ENCODE measurements around the gene UTS2R.
A peak's percentile ranks its signal among the peaks of the same experiment; 100 is the strongest.

Gene UTS2R

GRCh38 chr17:82330322-82331239 lies 41.0 kb upstream of the UTS2R start:
- Histone ChIP-seq H3K36me3 (ENCODE audit: insufficient read depth) (no peaks in the 10 kb centered on the region), H3K27me3 (ENCODE audit: insufficient read depth, low read depth) (no peaks in the 10 kb centered on the region), H4K20me1 (ENCODE audit: insufficient read depth) (no peaks in the 10 kb centered on the region), H3K4me3 (IDR thresholded peaks at IDR 0.05; ENCODE audit: insufficient read depth, low read depth, low read length) (no peak overlapping the region), H2AFZ (ENCODE audit: low read depth) (peak overlapping the region; percentile 24; the same call in 1 of the 2 replicates), H3K4me2 (peak overlapping the region; percentile 76), H3K4me1 (ENCODE audit: low read depth, poor library complexity, severe bottlenecking) (peaks cover 59% of the 10 kb centered on the region), H3K27ac (no peak overlapping the region), H3K79me2 (ENCODE audit: insufficient read depth, low read depth) (no peaks in the 10 kb centered on the region), H3K9ac (no peak overlapping the region)
- TF ChIP-seq, protein P1, sequence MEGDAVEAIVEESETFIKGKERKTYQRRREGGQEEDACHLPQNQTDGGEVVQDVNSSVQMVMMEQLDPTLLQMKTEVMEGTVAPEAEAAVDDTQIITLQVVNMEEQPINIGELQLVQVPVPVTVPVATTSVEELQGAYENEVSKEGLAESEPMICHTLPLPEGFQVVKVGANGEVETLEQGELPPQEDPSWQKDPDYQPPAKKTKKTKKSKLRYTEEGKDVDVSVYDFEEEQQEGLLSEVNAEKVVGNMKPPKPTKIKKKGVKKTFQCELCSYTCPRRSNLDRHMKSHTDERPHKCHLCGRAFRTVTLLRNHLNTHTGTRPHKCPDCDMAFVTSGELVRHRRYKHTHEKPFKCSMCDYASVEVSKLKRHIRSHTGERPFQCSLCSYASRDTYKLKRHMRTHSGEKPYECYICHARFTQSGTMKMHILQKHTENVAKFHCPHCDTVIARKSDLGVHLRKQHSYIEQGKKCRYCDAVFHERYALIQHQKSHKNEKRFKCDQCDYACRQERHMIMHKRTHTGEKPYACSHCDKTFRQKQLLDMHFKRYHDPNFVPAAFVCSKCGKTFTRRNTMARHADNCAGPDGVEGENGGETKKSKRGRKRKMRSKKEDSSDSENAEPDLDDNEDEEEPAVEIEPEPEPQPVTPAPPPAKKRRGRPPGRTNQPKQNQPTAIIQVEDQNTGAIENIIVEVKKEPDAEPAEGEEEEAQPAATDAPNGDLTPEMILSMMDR (conservative IDR thresholded peaks at IDR 0.05; ENCODE audit: low read depth, low read length): no peak

GRCh38 chr17:82331345-82331939 lies 40.1 kb upstream of the UTS2R start:
- Histone ChIP-seq H3K4me1 (ENCODE audit: low read depth, poor library complexity, severe bottlenecking) (peaks cover 67% of the 10 kb centered on the region), H3K27ac (no peak overlapping the region), H2AFZ (ENCODE audit: low read depth) (no peak overlapping the region), H3K4me3 (IDR thresholded peaks at IDR 0.05; ENCODE audit: insufficient read depth, low read depth, low read length) (no peak overlapping the region), H4K20me1 (ENCODE audit: insufficient read depth) (no peaks in the 10 kb centered on the region), H3K79me2 (ENCODE audit: insufficient read depth, low read depth) (no peaks in the 10 kb centered on the region), H3K9ac (no peak overlapping the region), H3K36me3 (ENCODE audit: insufficient read depth) (no peaks in the 10 kb centered on the region), H3K27me3 (ENCODE audit: insufficient read depth, low read depth) (no peaks in the 10 kb centered on the region), H3K4me2 (no peak overlapping the region)
- TF ChIP-seq, protein P1 (conservative IDR thresholded peaks at IDR 0.05; ENCODE audit: low read depth, low read length): no peak

- TF ChIP-seq, protein P1 (conservative IDR thresholded peaks at IDR 0.05; ENCODE audit: low read depth, low read length): no peak
- Histone ChIP-seq H3K27ac (no peak overlapping the region), H3K4me2 (peak overlapping the region; percentile 41; the same call in 1 of the 2 replicates), H3K79me2 (ENCODE audit: insufficient read depth, low read depth) (no peaks in the 10 kb centered on the region), H3K36me3 (ENCODE audit: insufficient read depth) (no peaks in the 10 kb centered on the region), H2AFZ (ENCODE audit: low read depth) (peak overlapping the region; percentile 32; the same call in 1 of the 2 replicates), H3K27me3 (ENCODE audit: insufficient read depth, low read depth) (no peaks in the 10 kb centered on the region), H3K4me3 (IDR thresholded peaks at IDR 0.05; ENCODE audit: insufficient read depth, low read depth, low read length) (no peak overlapping the region), H4K20me1 (ENCODE audit: insufficient read depth) (no peaks in the 10 kb centered on the region), H3K4me1 (ENCODE audit: low read depth, poor library complexity, severe bottlenecking) (peaks cover 67% of the 10 kb centered on the region), H3K9ac (peak overlapping the region; percentile 20; the same call in 1 of the 2 replicates)
Measured at GRCh38 chr17:82332669-82333278, 38.8 kb upstream of the UTS2R start.

- Histone ChIP-seq H3K4me2 (peak within 1 kb of the TSS; percentile 100), H2AFZ (ENCODE audit: low read depth) (peak within 1 kb of the TSS; percentile 90), H3K4me3 (IDR thresholded peaks at IDR 0.05; ENCODE audit: insufficient read depth, low read depth, low read length) (no peak within 1 kb of the TSS), H3K79me2 (ENCODE audit: insufficient read depth, low read depth) (no peaks in the 10 kb centered on the region), H3K27ac (peak within 1 kb of the TSS; percentile 65), H4K20me1 (ENCODE audit: insufficient read depth) (no peaks in the 10 kb centered on the region), H3K36me3 (ENCODE audit: insufficient read depth) (no peaks in the 10 kb centered on the region), H3K27me3 (ENCODE audit: insufficient read depth, low read depth) (peaks cover 3% of the 10 kb centered on the region; the same call in 1 of the 2 replicates), H3K4me1 (ENCODE audit: low read depth, poor library complexity, severe bottlenecking) (peaks cover 63% of the 10 kb centered on the region), H3K9ac (peak within 1 kb of the TSS; percentile 76)
- TF ChIP-seq, protein P1 (conservative IDR thresholded peaks at IDR 0.05; ENCODE audit: low read depth, low read length): no peak
Measured at GRCh38 chr17:82333279-82334171, 38.0 kb upstream of the UTS2R start, which contains the start of gene SECTM1. SECTM1 (minus strand) TSS chr17:82333766; CDS start chr17:82327240, 6,526 bp downstream.

Data from KMS-11 (cell line).